HepG2 (cell line): ENCODE results near the gene TAAR9. TPM values are rescaled to one million over a fixed set of nuclear protein-coding genes. Genes with fewer than 3 reads are reported as not detected.

Experiments used
- ATAC-seq: fragments of 200-7000 bp; cut with Tn5 transposase; 3 replicates; pipeline ENCODE4 v1.9.1; 2020; ENCODE audit warnings: mild to moderate bottlenecking, moderate library complexity
- BruUV-seq: library from RNA; stranded (reverse); fragments of 400-500 nt; replicated peaks from 2 replicates; lab custom pipeline; 2021; lab: Mats Ljungman, UMichigan
- CTCF ChIA-PET: fragments of 300-600 bp; formaldehyde crosslinking; extraction: SDS; loops from one replicate; lab custom pipeline; 2021; ENCODE audit warnings: low total read pairs, inconsistent platforms, low intra/inter-chr PET ratio; lab: Yijun Ruan, JAX
- POLR2A ChIA-PET: fragments of 350-600 bp; sonication (Branson Sonifier 250); formaldehyde crosslinking; loops from one replicate; lab custom pipeline; 2020; ENCODE audit warnings: antibody characterized with exemption, inconsistent platforms; lab: Yijun Ruan, JAX
- DNase-seq: peaks from one replicate; pipeline ENCODE4 v3.0.0-alpha.2; 2015; ENCODE audit warnings: low spot score
- FAIRE-seq: peaks from 3 replicates; lab custom pipeline; 2011; peaks lifted over from hg19 to GRCh38; lab: Jason Lieb, UNC
- H2AFZ ChIP-seq: one replicate; pipeline ENCODE4 v1.6.1; 2011; ENCODE audit warnings: low read length, inconsistent platforms
- H3K27ac ChIP-seq: fragments of 300-600 bp; 3 replicates; pipeline ENCODE4 v1.8.0; 2011; ENCODE audit warnings: mixed run types, mild to moderate bottlenecking, mixed read lengths, low read length, inconsistent platforms; ENCODE audit not compliant: insufficient read depth; ENCODE audit errors: extremely low read length
- H3K27me3 ChIP-seq, 2 experiments: fragments of 200-600 bp in 1 of 2; 2 replicates in 1 of 2; 3 replicates in 1 of 2; pipeline versions ENCODE4 v1.6.0 to v1.8.0; 2011; ENCODE audit warnings: low read length in 2 of 2, mild to moderate bottlenecking in 2 of 2, moderate library complexity in 2 of 2, inconsistent platforms in 1 of 2; ENCODE audit not compliant: insufficient read depth in 2 of 2, control insufficient read depth in 1 of 2
- H3K36me3 ChIP-seq, 2 experiments: fragments of 200-600 bp in 1 of 2; replicated peaks in 1 of 2; 2 replicates in 1 of 2; 3 replicates in 1 of 2; pipeline versions ENCODE4 v1.5.1 to v1.8.0; 2011; ENCODE audit warnings: low read length in 2 of 2, inconsistent platforms in 1 of 2; ENCODE audit not compliant: insufficient read depth in 2 of 2, control insufficient read depth in 1 of 2
- H3K4me1 ChIP-seq: 2 replicates; pipeline ENCODE4 v1.5.1; 2012; ENCODE audit warnings: low read length, inconsistent platforms; ENCODE audit not compliant: insufficient read depth
- H3K4me2 ChIP-seq: 2 replicates; pipeline ENCODE4 v1.6.0; 2011; ENCODE audit warnings: low read depth, low read length, inconsistent platforms
- H3K4me3 ChIP-seq, 3 experiments: fragments of 200-600 bp in 1 of 3; sonication (generic), shearing (Covaris generic) in 1 of 3; replicated peaks in 1 of 3; 2 replicates each; pipeline ENCODE4 v1.5.1; 2011 to 2016; ENCODE audit warnings: low read length in 3 of 3, inconsistent platforms in 2 of 3, low read depth in 2 of 3, mild to moderate bottlenecking in 2 of 3, control low read depth in 1 of 3, mixed read lengths in 1 of 3; ENCODE audit not compliant: insufficient read depth in 1 of 3
- H3K79me2 ChIP-seq: one replicate; pipeline ENCODE4 v1.6.1; 2011; ENCODE audit warnings: low read length, inconsistent platforms; ENCODE audit not compliant: insufficient read depth
- H3K9ac ChIP-seq: 2 replicates; pipeline ENCODE4 v1.6.0; 2011; ENCODE audit warnings: mild to moderate bottlenecking, low read depth, low read length, inconsistent platforms; ENCODE audit not compliant: insufficient read depth
- H3K9me3 ChIP-seq: 2 replicates; pipeline ENCODE4 v1.5.1; 2012; ENCODE audit warnings: mild to moderate bottlenecking, low read length
- H4K20me1 ChIP-seq: 2 replicates; pipeline ENCODE4 v1.6.0; 2011; ENCODE audit warnings: inconsistent platforms, mild to moderate bottlenecking, low read length, moderate library complexity; ENCODE audit not compliant: insufficient read depth
- JDP2 ChIP-seq: sonication (generic); formaldehyde crosslinking; IDR thresholded peaks from 2 replicates; pipeline ENCODE4 v1.8.1; 2022; ENCODE audit warnings: missing genetic modification reagents, borderline replicate concordance
- MEIS1 ChIP-seq: sonication (generic); formaldehyde crosslinking; IDR thresholded peaks from 2 replicates; pipeline ENCODE4 v1.9.0; 2021; ENCODE audit warnings: mild to moderate bottlenecking, missing genetic modification reagents, moderate library complexity, borderline replicate concordance
- NR1H2 ChIP-seq: sonication (generic); formaldehyde crosslinking; IDR thresholded peaks from 2 replicates; pipeline ENCODE4 v1.8.1; 2022; ENCODE audit warnings: low read depth, missing genetic modification reagents, borderline replicate concordance
- SKI ChIP-seq: fragments of 450-650 bp; IDR thresholded peaks from one replicate; pipeline ENCODE4 v1.6.1; 2018; ENCODE audit warnings: mild to moderate bottlenecking; ENCODE audit not compliant: partially characterized antibody
- SMARCE1 ChIP-seq: fragments of 450-650 bp; IDR thresholded peaks from 2 replicates; pipeline ENCODE4 v1.6.1; 2017; ENCODE audit warnings: borderline replicate concordance
- ZBTB21 ChIP-seq: sonication (generic); formaldehyde crosslinking; IDR thresholded peaks from 2 replicates; pipeline ENCODE4 v1.4.0; 2020; ENCODE audit warnings: missing genetic modification reagents
- ZBTB43 ChIP-seq: sonication (generic); formaldehyde crosslinking; conservative IDR thresholded peaks from 2 replicates; pipeline ENCODE4 v1.4.0; 2020; ENCODE audit warnings: missing genetic modification reagents
- ZNF569 ChIP-seq: sonication (generic); formaldehyde crosslinking; IDR thresholded peaks from 2 replicates; pipeline ENCODE4 v1.5.0; 2020; ENCODE audit warnings: mild to moderate bottlenecking, missing genetic modification reagents, moderate library complexity, borderline replicate concordance
- ZNF646 ChIP-seq: sonication (generic); formaldehyde crosslinking; IDR thresholded peaks from 2 replicates; pipeline ENCODE4 v1.9.0; 2021; ENCODE audit warnings: mild to moderate bottlenecking, missing genetic modification reagents
- ZNF7 ChIP-seq: IDR thresholded peaks from 2 replicates; pipeline ENCODE4 v1.6.1; 2016; ENCODE audit warnings: missing biosample characterization, missing genetic modification reagents
- ZNF75D ChIP-seq: sonication (generic); formaldehyde crosslinking; IDR thresholded peaks from 2 replicates; pipeline ENCODE4 v1.8.1; 2023; ENCODE audit warnings: missing genetic modification reagents, mild to moderate bottlenecking, borderline replicate concordance
- WGBS: methylation state at CpG from one replicate; pipeline ENCODE4 v1.1.6; 2017; ENCODE audit warnings: low lambda C conversion rate; 5-methylcytosine and 5-hydroxymethylcytosine counted together
- in situ Hi-C: cut with HindIII; loops from 2 replicates; pipeline ENCODE4 v1.10.0; 2017; ENCODE audit warnings: low pct_unique_long_range_greater_than_20kb; ENCODE audit not compliant: extremely low pct_ligation_motif_present
- intact Hi-C: fragments of 100-400 bp; cut with micrococcal nuclease; formaldehyde crosslinking; loops from one replicate; pipeline ENCODE4 v1.10.0; 2022; ENCODE audit not compliant: unreplicated experiment
- polyA plus RNA-seq, 8 experiments: library from polyadenylated mRNA; depleted of rRNA in 3 of 8; stranded (reverse) in 7 of 8; unstranded in 1 of 8; fragments of >200 nt; fragmentation: Illumina TruSeq in 4 of 8; extraction: Trizol in 4 of 8; gene quantifications; 2 replicates each; pipeline versions ENCODE4 v1.2.1 to v1.2.3, GENCODE V29; 2011 to 2016; ENCODE audit warnings: low read depth in 4 of 8, missing spikeins in 1 of 8, mixed read lengths in 1 of 8; ENCODE audit not compliant: insufficient read depth in 1 of 8
- total RNA-seq, 5 experiments: library from RNA; depleted of rRNA; stranded (reverse); fragments of >200 nt; fragmentation: Illumina TruSeq; extraction: Trizol; gene quantifications; 2 replicates each; pipeline ENCODE4 v1.2.3, GENCODE V29; 2016; ENCODE audit warnings: low read depth in 1 of 5

TAAR9 gene
- total and polyA plus RNA-seq, 2 of the 13 experiments (the other 11 are each of a cell fraction or from before 2014, with no cell fraction given): 0.07 TPM; not detected in 1

- in situ Hi-C loops (no loop called here), intact Hi-C loops (no loop called here)
- H3K79me2 ChIP-seq: peaks cover 3% of the 10 kb centered on the region
- no peak overlapping the region for H3K9ac ChIP-seq
- peaks cover 10 to 42% of the 10 kb centered on the region in 2 experiments for H3K36me3 ChIP-seq
- H3K9me3 ChIP-seq: no peaks in the 10 kb centered on the region
- no peak for ATAC-seq
- peaks cover 6% of the 10 kb centered on the region; the same call in 1 of the 2 replicates for H3K4me1 ChIP-seq
- DNase-seq: no peak
- no peaks in the 10 kb centered on the region for H3K27me3 ChIP-seq
- TF ChIP-seq ZBTB43 (CRISPR knock-in tag): no peak
- no peak for TF ChIP-seq ZNF7 (CRISPR knock-in tag)
- no peak for TF ChIP-seq SMARCE1
- no peak for TF ChIP-seq JDP2 (CRISPR knock-in tag)
- TF ChIP-seq SKI: no peak
- no peak for TF ChIP-seq NR1H2 (CRISPR knock-in tag)
- TF ChIP-seq MEIS1 (CRISPR knock-in tag): no peak
- no peak for TF ChIP-seq ZNF569 (CRISPR knock-in tag)
- no peak for TF ChIP-seq ZNF75D
- no peak for TF ChIP-seq ZBTB21
- TF ChIP-seq ZNF646: no peak
- no TSS peak for BruUV-seq
- no peak overlapping the region for H2AFZ ChIP-seq
- no peak overlapping the region for H3K27ac ChIP-seq
- H3K4me2 ChIP-seq: no peak overlapping the region
- H3K4me3 ChIP-seq: no peak overlapping the region
- H4K20me1 ChIP-seq: 0 out of 2 replicates have a peak, but pooled peaks cover 3% of the 10 kb centered on the region
- WGBS: 68% methylated on average over 4 of the region's 4 CpGs
- CTCF ChIA-PET: no interaction called here
- POLR2A ChIA-PET: no interaction called here
- no peak for FAIRE-seq
These were observed 41.4 kb upstream of the TAAR9 start for GRCh38 chr6:132496519-132497180.
